ENCODE measurements around the gene KCNQ1.

KCNQ1 gene

DNA sequence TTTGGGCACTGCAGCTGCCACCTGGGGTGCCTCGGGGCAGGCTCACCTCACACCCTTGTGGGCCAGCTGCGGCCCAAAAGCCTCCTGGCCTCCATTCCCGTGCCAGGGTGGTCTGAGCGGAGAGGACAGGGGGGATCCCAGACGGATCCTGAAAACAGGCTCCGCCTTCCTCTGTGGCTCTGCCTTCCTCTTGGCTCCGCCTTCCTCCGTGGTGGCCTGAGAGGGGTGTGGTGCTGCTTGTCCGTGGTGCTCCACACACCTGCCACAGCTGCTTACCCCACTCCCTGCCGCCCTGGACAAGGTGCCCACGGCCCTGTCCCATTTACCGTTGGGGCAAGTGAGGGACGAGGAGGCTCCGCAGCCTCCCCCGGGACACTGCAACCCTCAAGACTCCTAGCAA lies 278.1 kb downstream of the KCNQ1 start:
- DNase-seq (ENCODE audit: insufficient read length, low spot score), result no peak
- TF ChIP-seq, protein P1, sequence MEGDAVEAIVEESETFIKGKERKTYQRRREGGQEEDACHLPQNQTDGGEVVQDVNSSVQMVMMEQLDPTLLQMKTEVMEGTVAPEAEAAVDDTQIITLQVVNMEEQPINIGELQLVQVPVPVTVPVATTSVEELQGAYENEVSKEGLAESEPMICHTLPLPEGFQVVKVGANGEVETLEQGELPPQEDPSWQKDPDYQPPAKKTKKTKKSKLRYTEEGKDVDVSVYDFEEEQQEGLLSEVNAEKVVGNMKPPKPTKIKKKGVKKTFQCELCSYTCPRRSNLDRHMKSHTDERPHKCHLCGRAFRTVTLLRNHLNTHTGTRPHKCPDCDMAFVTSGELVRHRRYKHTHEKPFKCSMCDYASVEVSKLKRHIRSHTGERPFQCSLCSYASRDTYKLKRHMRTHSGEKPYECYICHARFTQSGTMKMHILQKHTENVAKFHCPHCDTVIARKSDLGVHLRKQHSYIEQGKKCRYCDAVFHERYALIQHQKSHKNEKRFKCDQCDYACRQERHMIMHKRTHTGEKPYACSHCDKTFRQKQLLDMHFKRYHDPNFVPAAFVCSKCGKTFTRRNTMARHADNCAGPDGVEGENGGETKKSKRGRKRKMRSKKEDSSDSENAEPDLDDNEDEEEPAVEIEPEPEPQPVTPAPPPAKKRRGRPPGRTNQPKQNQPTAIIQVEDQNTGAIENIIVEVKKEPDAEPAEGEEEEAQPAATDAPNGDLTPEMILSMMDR (IDR thresholded peaks at IDR 0.05; ENCODE audit: insufficient read depth, missing control alignments), result no peak
- no peak for FAIRE-seq

- FAIRE-seq, result no peak
- TF ChIP-seq, protein P1 (IDR thresholded peaks at IDR 0.05; ENCODE audit: insufficient read depth, missing control alignments), result no peak
- no peak for DNase-seq (ENCODE audit: insufficient read length, low spot score)
Observed at GRCh38 chr11:2724104-2724503, 279.3 kb downstream of the KCNQ1 start.

- TF ChIP-seq, protein P1 (IDR thresholded peaks at IDR 0.05; ENCODE audit: insufficient read depth, missing control alignments), result no peak
- DNase-seq (ENCODE audit: insufficient read length, low spot score) (no peak), FAIRE-seq (no peak)
Observed at GRCh38 chr11:2724653-2725367, 280.0 kb downstream of the KCNQ1 start.

GRCh38 chr11:2725368-2726300 lies 280.8 kb downstream of the KCNQ1 start:
- no peak for FAIRE-seq
- TF ChIP-seq, protein P1 (IDR thresholded peaks at IDR 0.05; ENCODE audit: insufficient read depth, missing control alignments), result no peak
- no peak for DNase-seq (ENCODE audit: insufficient read length, low spot score)

- FAIRE-seq (no peak), DNase-seq (ENCODE audit: insufficient read length, low spot score) (no peak)
- TF ChIP-seq, protein P1 (IDR thresholded peaks at IDR 0.05; ENCODE audit: insufficient read depth, missing control alignments), result no peak
Observed at GRCh38 chr11:2726964-2727363, 282.2 kb downstream of the KCNQ1 start.

- TF ChIP-seq, protein P1 (IDR thresholded peaks at IDR 0.05; ENCODE audit: insufficient read depth, missing control alignments), result no peak
- FAIRE-seq (no peak), DNase-seq (ENCODE audit: insufficient read length, low spot score) (no peak)
Observed at GRCh38 chr11:2728128-2728662, 283.4 kb downstream of the KCNQ1 start.
